Right renal pelvis (tissue), 4 donors: ENCODE results near the gene AARSD1. TPM values are rescaled to one million over a fixed set of nuclear protein-coding genes. Genes with fewer than 3 reads are reported as not detected.
A peak's percentile ranks its signal among the peaks of the same experiment; 100 is the strongest.
"Not testable (repeated sequence)": the region's sequence is repeated elsewhere in the genome, so short reads cannot be mapped to it uniquely, and the experiment has no call there.

Source experiments
- DNase-seq, 4 donors: peaks; one replicate each; pipeline ENCODE4 v3.0.0-alpha.2; 2013; ENCODE audit warnings: low read depth in 4 of 4, low spot score in 3 of 4, missing footprints in 1 of 4
- polyA plus RNA-seq, 4 donors: library from polyadenylated mRNA; unstranded; fragments of 120-200 nt; gene quantifications; one replicate each; pipeline ENCODE4 v1.2.1, GENCODE V29; 2013; ENCODE audit not compliant: insufficient read length in 4 of 4

The AARSD1 gene, protein sequence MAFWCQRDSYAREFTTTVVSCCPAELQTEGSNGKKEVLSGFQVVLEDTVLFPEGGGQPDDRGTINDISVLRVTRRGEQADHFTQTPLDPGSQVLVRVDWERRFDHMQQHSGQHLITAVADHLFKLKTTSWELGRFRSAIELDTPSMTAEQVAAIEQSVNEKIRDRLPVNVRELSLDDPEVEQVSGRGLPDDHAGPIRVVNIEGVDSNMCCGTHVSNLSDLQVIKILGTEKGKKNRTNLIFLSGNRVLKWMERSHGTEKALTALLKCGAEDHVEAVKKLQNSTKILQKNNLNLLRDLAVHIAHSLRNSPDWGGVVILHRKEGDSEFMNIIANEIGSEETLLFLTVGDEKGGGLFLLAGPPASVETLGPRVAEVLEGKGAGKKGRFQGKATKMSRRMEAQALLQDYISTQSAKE
- 10 to 100 TPM; 47.6 to 56.2 (median 52.2) TPM for polyA plus RNA-seq

DNA sequence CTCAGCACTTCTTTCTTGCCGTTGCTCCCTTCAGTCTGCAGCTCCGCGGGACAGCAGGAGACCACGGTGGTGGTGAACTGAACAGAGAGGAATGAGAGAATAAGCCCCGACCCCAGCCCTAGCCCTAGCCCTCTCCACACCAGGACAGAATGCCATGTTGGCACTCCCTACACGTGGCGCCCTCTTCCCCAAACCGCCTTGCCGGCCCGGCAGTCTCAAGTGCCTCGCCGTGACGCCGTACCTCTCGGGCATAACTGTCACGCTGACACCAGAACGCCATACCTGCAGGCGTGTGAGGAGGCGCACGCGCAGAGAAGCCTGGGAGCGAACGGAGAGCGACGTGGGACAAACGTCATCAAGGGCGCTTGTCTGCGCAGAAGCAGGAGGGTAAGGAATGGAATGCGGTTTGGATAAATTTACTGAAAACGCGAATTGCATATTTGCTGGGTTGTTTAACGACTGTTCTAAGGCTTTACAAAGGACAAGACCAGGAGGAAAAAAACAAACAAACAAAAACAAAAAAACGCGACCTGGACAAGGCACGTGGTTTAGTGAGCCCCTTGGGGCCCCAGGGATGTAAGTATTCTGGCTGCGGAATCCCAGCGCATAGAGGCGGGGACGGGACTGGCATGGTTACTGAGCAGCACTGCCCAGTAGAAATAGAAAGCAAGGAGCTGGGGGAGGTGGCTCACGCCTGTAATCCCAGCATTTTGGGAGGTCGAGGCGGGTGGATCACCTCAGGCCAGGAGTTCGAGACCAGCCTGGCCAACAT is at the start of gene AARSD1:
Gene AARSD1, minus strand, starts transcription at position 294 of the 772 bp plus-strand sequence. Its CDS starts 14 bp downstream, at position 280.
- peak; percentile 88 to 92 (median 90) for DNase-seq

DNA sequence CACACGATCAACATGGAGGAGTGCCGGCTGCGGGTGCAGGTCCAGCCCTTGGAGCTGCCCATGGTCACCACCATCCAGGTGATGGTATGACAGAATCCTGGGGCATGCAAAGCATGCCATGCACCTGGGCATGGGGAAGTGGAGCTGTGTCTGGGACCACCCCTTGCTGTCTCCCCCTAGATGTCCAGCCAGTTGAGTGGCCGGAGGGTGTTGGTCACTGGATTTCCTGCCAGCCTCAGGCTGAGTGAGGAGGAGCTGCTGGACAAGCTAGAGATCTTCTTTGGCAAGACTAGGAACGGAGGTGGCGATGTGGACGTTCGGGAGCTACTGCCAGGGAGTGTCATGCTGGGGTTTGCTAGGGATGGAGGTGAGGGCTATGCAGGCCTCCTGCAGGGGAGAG is 49.0 kb upstream of the AARSD1 start:
- DNase-seq: no peak

DNA sequence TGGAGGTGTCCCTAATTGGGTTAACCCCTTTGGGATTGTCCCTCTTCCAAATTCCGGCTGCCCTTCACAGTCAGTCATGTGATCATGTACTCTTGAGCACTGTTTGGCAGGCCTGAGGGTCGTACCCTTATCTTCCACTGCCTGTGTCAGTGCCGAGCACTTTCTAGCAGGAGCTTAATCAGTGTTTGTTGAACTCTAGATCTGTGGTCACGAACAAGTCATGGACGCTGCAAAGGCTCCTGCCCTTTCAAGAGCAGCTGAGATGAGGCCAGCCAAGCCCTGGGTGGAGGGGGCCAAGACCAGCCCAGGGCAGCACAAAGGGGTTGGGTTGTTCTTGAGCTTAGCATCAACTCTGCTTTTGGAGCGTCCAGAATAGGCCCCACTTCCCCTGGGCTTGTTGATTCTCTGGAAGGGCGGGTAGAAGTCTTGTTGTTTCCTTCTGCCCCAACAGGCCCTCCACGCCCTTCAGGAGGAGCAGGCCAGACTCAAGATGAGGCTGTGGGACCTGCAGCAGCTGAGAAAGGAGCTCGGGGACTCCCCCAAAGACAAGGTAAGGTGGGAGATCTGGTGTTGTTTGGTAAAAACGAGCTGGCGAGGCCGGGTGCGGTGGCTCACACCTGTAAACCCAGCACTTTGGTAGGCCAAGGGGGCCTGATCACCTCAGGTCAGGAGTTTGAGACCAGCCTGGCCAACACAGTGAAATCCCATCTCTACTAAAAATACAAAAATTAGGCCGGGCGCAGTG is 47.6 kb upstream of the AARSD1 start:
- no peak for DNase-seq

DNA sequence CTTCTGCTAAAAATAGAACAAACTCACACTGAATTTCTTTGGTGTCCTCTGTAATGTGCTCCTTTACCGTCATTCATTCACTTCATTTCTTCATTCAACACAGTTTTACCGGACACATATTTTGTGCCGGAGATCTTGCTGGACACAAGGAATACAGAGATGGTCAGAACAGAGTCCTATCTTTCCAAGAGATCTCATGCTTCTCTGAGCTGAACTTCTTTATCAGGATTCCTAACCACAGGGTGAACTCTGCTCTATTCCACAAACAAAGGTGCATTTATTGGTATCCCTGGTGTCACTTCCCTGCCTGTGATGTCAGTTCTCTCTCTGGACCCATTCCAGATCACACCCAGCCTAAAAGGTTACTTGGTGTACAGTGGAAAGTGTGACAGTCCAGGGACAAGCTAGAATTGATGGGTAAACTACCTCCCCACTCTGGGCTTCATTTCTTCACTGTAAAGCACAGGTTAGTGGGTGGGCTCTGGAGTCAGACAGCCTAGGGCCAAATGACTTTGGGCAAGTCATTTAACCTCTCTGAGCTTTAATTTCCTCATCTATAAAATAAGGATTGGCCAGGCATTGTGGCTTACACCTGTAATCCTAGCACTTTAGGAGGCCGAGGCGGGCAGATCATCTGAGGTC is 46.5 kb upstream of the AARSD1 start:
- no peak for DNase-seq

DNA sequence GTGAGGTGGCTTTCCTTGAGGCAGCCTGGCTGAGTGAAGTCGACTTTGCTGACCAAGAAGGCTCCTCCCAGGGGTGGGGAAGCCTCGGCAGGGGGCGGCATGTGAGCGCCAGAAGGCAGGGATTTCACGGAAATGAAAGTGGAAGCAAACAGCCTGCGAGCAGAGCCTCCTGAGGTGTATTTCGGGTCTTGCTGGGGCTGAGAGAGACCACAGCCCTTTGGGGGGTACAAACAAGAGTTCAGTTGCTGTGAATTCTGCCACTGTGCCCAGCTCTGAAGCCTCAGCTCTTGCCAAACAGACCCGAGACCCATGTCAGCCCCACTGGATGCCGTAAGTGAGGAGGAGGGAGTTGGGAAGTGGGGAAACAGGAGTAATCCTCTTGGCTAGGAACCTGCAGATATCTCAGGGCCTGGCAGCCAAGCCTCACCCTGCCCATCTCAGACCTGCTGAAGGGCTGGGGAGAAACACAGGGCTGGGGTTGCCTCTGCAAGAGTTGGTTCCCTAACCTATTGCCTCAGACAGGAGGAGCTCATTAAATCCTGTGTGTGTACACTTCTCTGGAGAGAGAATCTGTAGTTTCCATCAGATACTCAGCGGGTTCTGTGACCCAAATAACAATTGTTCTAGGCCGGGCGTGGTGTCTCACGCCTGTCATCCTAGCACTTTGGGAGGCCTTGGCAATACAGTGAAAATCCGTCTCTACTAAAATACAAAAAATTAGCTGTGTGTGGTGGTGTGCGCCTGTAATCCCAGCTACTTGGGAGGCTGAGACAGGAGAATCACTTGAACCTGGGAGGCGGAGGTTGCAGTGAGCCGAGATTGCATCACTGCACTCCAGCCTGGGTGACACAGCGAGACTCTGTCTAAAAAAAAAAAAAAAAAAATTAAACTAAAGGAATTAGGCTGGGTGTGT is 42.6 kb upstream of the AARSD1 start, which contains the start of gene IFI35:
Gene IFI35, plus strand, starts transcription at position 146 of the 913 bp plus-strand sequence. Its CDS starts 164 bp downstream, at position 310.
- peak; percentile 34 to 59 (median 44) for DNase-seq

DNA sequence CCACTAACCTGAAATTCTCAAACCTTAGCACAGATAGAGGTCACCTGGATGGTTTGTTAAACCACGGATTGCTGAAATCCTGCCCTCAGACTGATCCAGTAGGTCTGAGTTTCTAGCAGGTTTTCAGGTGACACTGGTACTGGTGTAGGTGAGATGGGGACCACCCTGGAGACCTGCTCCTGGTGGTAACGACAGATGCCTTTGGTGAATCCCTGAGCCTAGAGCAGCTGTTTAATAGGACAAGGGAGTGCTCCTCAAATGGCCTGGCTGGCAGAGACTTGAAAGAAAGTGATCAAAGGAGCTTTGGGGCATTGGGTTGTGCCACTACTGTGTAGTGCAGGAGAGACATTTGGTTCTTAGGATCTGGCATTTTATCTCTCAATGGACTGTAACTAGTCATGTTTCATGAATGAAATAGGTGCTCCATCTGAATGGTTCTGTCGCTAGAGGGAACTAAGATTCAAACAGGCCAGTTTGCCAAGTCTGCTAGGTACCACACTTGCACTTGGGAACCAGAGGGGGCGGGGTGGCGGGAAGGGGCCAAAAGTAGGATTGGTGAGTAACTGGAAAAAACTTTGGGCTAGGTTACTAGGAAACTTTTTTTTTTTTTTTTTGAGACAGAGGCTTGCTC is 39.4 kb upstream of the AARSD1 start:
- no peak for DNase-seq

DNA sequence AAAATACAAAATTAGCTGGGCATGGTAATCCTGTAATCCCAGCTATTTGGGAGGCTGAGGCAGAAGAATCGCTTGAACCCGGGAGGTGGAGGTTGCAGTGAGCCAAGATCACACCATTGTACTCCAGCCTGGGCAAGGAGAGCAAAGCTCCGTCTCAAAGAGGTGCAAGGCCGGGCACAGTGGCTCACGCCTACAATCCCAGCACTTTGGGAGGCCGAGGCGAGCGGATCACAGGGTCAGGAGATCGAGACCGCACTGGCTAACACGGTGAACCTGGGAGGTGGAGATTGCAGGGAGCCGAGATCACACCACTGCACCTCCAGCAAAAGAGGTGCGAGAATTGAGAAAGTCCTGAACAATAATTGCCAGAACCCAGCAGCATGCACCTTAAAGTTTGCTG is 36.6 kb upstream of the AARSD1 start:
- not testable (repeated sequence) for DNase-seq

DNA sequence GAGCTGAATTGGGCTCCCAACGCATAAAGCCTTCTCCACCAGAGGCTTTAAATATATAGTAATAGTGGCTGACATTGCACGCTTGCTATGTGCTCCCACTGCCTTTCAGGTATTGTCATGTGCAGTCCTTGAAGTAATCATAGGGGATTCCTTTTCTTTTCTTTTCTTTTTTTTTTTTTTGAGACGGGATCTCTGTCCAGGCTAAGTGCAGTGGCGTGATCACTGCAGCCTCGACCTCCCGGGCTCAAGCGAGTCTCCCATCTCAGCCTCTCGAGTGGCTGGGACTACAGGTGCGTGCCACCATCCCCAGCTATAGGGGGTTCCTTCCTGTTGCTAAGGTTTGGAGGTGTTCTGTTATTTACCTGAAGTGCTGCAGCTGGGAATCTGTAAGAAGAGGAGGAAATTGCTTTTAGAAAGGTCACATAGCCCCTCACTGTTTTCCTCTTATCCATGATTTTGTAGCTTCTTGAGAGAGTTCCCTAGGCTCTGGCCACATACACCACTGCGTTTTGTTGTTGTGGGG is 34.8 kb upstream of the AARSD1 start:
- no peak for DNase-seq

DNA sequence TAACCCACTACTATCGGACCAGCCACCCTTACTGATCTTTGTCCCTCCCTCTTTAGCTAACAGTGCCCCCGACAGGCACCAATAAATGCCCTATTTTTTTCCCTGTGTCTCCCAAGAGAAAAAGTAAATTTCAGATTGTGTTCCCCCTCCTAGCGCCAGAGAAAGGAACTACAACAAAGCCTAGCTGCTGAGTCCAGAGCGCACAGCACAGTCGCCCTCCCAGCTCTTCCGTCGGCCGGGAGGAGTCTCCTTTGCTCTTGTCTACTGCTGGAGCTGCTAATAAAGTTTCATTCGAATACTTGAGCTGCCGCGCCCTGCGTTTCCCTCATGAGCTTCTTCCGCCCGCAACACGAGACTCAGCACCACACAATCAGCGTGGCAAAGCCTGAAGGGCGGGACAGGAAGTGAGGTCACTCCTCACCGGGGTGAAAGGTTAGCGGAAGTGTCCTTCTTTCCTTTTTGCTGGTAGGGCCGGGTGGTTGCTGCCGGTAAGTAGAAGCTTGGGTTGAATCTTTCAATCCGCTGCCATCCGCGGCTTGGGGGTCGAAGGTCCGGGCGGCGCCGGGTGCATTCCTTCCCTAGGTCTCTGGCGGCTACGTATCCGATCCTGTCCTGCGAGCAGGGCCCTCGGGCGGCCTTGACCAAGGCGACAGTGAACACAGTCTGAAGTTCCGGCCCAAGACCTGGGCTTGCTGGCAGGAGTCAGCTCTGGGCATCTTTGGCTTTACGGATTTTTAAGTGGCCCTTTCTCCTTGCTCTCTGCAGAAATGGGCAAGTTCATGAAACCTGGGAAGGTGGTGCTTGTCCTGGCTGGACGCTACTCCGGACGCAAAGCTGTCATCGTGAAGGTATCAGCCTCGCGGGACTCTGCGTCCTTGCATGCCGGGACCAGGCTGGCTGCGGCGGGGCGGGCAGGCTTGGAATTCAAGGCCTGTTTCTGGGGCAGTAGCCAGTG is 34.0 kb upstream of the AARSD1 start, which contains the start of gene RPL27:
Gene RPL27, plus strand, starts transcription at position 436 of the 955 bp plus-strand sequence. Its CDS starts 332 bp downstream, at position 768.
- peak; percentile 99 to 100 (median 100) for DNase-seq

DNA sequence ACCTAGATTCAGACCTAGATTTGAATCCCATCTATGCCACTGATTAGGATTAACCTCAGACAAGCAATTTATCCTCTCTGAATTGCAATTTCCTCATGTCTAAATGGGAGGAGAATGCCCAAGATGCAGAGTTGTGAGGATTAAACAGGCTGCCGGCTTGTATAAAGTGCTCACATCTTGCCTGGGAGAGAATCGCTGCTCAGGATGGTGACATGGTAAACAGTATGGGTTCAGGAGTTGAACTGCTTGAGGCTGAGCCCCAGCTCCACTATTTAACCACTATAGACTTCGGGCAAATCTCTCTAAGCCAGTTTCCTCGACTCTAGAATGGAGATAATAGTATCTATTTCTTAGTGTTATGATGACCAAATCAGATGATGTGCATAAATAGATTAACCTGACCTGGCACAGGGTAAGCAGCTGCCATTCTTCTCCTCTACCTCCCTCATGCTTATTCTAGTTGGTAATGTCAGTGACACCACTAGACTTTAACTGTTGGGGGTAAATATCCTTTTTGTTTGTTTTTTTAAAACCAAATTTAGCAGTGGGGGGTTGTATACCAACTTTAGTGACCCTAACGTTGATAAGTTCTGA is 33.2 kb upstream of the AARSD1 start:
- DNase-seq: no peak

DNA sequence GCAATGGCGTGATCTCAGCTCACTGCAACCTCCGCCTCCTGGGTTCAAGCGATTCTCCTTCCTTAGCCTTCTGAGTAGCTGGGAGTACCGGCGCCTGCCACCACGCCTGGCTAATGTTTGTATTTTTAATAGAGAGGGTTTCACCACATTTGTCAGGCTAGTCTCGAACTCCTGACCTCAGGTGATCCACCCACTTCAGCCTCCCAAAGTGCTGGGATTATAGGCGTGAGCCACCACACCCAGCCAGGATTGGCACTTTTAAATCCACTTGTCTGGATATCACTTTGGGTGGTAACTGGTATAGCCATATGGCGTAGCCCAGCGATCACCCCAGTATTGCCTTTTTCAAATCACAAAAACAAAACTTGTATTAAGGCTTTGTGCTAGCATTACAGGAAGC is 29.7 kb upstream of the AARSD1 start:
- not testable (repeated sequence) for DNase-seq

DNA sequence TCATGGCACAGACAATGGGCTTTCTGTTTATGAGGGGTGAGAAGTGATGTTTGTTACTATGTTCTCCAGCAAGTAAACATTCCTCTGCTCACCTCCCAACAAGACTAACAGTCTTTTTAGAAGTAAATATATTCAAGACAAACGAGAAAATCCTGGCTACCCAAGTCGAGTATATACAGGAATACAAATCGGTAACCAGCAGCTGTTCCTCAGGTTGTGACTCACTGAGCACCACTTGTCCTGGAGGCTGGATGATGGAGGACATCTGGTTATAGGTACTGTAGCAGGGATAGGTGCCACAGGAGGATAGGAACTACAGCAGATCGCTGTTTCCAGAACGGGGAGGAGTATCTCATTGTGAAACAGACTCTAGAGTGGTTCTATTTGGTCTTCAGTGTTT is 28.6 kb upstream of the AARSD1 start:
- no peak for DNase-seq

DNA sequence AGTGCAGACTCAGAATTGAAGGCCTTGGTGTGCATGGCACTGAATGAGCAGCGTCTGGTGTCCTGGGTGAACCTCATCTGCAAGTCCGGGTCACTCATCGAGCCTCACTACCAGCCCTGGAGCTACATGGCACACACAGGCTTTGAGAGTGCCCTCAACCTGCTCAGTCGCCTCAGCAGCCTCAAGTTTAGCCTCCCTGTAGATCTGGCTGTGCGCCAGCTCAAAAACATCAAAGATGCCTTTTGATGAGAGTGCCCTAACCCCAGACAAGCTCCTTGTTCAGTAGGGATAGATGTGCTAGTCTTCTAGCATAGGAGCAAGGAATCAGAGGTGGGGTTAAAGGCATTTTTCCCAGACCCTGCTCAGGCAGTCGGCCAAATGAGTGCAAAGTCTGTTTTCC is 27.2 kb upstream of the AARSD1 start:
- DNase-seq: no peak

DNA sequence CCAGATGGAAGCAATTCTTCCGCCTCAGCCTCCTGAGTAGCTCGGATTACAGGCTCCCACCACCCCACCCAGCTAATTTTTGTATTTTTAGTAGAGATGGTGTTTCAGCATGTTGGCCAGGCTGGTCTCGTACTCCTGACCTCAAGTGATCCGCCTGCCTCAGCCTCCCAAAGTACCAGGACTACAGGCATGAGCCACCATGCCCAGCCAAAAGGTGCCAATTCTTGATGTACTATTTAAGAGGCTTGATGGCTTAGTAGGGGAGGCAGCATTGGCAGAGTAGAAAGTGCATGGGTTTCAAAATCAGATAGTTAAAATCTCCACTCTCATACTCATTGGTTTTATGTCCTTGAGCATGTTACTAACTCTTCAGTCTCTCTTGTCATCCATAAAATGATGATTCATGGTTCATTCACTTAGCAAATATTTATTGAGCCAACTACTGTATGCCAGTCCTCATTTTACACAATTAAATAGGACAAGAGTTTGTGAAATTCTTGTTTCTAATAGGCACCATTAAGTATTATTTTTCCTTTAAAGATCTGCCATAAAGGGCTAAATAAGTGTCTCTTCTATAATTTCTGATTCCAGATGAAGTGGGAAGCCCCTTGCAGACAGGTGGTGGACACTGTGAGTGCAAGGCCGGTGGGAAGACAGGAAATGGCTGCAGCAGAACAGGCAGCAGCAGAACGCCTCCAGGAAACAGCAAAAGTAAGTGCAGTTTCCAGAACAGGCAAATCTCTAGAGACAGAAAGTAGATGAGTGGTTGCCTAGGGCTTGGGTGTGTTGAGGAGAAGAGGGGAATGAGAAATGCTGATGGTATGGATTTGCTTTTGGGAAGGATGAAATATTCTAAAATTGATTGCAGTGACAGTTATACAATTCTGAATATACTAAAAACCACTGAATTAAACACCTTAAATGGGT is 25.7 kb upstream of the AARSD1 start:
- no peak for DNase-seq

DNA sequence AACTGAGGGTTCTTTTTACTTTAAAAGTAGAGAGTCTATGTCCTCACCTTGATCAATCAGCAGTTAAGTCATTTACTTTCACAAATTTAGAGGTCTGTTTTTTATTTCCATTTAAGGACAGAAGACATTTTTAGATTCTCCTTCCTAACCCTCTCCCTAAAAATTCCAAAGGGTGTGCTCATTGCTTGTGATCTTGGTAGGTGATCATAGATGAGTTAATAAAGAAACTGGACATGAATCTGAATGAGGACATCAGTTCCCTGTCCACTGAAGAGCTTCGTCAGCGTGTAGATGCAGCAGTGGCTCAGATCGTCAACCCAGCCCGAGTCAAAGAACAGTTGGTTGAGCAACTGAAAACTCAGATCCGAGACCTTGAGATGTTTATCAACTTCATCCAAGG is 24.9 kb upstream of the AARSD1 start:
- DNase-seq: no peak

DNA sequence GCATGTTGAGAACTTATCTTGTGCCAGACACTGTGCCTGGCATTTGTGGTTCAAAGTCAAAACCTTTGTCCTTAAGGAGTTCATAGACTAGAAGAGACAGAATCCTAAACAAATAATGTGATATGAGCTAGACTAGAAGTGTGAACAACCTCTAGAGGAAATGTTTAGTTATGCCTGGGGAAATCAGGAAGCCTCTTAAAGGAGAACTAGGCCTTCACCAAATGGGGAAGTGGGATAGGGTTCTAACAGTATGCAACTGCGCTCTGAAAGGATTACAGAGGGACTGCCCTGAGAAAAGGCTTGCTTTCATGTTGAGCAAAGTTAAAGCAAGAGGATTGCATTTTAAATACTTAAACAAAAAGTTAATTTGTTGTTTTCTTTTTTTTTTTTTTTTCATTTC is 21.0 kb upstream of the AARSD1 start:
- DNase-seq: no peak
